NCI-H2196 (cell line): Measurements from ENCODE around the gene STK39.

Experiments
- DNase-seq: peaks from one replicate; lab custom pipeline; 2025; ENCODE audit not compliant: unreplicated experiment; lab: John Stamatoyannopoulos, UW

The STK39 gene

DNA sequence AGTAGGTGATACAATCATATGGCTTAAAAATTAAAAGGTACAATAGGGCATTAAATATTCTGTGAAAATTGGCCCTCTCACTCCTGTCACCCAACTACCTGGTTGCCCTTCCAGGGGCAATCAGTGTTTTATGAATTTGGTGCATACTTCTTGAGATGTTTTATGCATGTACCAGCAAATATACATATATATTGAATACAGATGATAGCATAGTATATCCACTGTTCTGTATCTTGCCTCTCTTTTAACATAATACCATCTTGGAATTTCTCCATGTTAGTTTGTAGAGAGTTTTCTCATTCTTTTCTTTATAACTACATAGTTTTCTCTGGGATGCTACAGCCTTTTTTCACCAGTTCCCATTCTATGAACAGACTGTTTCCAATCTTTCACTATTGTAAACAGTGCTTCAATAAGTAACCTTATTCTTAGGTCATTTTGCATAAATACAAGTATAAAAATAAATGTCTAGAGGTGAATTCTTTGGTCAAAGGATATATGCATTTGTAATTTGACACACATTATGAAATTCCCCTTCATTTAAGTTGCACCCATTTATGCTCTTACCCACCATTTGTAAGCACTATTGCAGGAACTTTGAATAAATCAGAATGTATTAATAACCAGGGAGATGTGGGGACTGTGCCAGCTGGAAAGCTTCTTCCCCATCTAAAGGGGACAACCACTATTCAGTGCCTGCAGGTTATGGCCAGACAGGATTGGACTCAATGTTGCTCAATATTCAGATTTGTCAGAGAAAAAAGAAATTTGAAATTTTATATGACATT lies 225.4 kb downstream of the STK39 start:
- no peak for DNase-seq

DNA sequence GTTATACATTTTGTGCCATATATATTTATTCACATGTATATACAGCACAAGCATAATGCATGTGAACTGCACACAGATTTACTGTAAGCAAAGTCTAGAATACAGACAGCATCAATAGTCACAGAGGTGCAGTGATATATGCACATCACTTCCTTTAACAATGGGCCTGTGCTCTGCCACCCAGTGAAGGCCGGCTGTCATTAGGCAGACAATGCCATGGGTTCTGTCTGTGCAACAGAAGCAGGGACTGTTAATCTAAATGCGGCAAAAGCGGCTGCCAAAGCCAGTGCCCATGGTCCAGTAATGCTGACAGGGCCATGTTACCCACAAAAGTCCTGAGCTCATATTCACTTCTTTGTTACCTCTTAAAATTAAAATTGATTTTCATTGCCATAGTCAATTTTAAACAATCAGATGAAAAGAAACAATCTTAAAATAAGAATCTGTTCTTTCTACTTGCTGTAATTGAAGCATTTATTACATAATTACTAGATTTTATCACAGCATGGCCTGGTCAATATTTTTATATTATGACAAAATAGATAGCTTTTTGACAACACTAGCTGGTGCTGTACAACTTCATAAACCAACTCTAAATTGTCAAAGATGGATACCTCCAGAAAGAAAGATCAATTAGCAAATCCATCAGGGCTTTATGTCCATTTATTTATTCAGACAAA lies 232.0 kb downstream of the STK39 start:
- DNase-seq = no peak

DNA sequence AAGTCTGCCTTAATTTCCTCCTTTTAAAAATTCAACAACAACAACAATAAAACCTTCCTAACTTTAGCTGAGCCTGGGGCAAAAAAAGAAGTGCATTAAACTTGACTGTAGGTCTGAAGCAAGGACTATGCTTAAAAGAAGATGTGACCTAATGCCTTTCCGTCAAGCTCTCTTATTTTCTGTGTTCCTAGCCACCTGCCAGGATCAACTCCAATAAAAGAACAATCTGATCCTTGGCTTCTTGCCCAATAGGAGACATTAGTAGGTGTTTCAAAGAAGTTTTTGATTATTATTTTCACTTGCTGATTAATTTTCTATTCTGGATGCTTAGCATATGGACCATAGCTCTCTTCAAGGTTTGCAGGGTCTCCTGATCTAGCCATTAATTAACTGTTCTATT lies 237.5 kb downstream of the STK39 start:
- DNase-seq = no peak

DNA sequence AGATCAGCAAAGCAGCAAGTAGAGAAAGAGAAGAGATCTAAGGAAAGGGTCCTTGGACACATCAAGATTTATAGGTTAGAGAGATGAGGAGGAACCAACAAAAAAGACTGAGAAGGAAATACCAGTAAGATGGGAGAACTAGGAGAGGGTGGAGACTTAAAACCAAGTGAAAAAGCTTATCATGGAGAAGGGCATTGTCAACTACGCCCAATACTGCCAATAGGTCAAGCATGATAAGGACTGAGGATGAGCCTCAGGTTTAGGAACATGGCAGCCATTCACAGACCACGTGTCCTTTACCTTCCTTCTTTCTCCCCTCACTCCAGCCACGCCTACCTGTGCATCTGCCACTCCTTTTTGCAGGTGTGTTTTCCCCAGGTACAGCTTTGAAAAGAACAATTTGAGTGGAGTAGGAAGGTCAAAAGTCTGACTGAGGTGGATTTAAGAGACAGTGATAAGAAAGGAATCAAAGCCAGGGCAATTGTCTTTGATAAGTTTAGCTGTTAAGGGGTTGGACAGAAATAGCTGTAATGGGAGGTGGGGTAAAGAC lies 238.7 kb downstream of the STK39 start:
- no peak for DNase-seq

DNA sequence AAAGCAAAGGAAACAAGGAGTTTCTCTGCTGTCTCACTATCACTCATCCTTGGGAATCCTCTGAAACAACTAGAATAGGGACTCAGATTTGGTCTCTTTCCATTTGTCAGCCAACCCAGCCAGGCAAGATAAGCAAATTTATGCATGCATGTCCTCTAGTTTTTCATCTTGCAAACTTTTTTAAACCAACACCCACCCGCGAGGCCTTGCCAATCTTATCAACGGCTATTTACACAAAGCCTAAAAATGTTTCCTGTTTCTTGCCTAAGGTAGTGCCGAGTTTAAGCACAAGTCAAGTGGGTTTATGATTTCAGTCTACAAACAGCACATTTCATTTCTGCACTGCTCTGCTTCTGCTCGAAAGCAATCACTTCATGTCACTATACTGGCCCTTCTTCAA lies 240.9 kb downstream of the STK39 start:
- DNase-seq = no peak

DNA sequence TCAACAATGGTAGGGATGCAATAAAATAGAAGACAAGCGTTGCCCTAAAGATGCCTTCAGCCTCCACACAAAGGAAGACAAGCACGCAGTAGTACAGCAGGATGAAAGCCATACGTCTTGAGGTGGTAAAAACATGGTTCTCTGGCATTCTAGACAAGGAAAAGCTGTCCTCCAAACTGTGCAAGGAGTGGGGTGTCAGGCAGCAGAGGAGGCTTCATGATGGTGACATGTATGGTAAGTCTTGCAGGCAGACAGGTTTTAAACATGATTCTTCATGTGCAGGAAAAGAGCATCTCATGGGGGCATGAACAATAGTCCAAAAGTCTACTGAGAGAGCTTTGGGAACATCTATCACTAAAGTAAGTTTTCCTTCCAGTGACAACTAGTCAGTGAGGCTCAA lies 241.8 kb downstream of the STK39 start:
- DNase-seq = no peak

DNA sequence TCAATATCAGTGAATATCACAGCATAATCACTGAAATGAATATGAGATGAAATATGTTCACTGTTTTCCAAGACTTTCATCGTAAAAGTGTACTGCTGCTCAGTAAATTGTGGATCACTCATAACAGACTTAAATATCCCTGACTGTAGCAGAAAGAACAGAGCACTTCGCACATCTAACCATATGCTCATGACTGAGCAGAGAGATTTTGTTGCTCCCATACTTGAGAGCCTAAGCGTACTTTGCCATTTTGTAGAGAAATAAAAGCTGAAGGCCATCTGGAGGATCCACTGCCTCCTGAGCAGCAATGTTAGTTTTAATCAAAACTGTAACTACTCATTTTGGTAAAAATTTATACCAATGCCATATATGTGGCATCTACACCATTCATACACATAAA lies 243.5 kb downstream of the STK39 start:
- no peak for DNase-seq

DNA sequence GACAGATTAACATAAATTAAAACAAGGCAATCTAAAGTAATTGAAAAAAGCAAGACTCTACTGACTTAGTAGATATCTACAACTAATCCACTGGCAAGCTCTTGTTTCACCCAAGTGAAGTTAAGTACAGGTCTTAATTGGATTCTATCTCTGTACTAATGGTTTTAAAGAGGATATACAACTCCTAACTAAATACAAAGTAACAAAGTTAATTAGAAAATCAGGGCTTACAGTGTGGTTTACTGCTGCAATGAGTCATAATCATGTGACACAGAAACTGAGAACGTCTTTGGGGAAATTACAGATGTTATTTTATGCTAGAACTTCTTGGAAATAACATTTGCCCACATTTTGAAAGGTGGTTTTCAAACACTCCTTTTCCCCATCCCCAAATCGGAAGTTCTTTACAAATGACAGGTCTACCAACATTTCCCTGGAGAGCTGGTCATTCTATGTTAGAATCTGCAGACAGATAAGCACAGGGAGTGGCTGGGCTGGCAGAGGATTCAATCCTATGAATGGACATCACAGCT lies 245.3 kb downstream of the STK39 start:
- no peak for DNase-seq

DNA sequence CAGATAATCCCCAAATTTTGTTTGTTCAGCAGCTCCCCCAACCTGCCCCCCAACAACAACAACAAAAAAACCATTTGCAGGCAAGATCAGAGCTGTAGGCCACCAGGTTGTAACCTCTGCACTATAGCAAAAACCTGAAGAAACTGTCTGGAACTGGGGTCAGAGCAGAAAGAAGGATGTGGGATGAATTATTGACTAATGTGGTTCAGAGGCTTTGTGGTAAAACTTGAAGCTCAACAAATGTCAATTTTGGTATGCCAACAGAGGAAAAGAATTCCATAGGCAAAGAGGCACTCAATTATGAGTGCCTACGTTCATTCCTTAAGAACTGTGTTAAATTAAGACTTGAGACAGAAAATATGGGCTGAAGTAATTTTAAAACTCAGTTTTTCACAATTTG lies 255.1 kb downstream of the STK39 start:
- no peak for DNase-seq

DNA sequence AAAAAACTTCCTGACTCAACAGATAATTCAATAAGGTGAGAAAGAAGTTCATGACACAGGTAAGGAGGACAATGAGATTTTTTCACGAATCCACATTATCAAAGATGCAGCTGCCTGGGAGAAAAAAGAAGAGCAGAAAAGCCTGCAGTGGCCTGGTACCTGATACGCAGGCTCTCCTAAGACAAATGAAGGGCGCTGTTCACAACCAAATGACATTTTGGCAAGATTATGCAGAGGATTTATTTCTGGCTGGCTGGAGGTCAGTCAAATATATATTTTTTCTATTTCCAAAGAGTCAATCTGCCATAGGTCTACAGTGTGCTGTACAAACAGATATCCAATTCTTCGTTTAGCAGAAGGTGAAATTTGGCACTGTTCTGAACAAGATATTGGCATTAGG lies 257.3 kb downstream of the STK39 start:
- no peak for DNase-seq

DNA sequence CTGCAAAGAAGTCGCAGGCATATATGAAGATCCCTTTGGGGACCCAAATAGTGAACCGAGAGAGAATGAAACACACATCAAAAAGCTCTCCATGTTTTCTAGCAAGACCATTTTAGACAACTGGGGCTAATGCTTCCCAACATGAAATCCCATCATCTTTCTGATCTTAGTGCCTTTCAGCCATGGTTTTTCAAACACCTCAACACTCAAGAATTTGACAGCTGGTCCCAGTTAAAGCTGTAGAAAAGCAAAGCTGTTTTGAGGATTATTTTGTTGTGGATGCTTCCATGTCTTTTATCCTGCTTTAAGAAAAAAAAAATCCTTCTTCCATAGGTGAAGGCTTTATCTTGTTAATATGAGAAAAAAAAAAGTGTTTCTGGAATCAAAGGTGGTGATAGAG lies 259.1 kb downstream of the STK39 start:
- no peak for DNase-seq

DNA sequence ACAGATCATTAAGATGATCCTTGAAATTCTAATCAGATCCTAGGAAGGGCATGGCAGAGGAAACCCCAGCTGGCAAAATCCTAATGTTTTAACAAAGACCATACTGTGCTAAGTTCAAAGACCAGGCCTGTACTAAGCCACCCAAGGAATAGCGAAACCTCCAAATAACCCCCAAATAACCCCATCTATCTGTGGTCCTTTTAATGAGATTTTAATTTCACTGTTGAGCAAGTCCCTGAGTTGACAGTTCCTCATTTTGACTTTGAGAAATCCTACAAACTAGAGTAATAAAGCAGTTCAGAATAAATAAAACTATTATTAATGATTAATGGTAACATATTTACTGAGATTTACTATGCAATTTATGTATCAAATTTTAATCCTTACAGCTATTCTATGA lies 259.8 kb downstream of the STK39 start:
- DNase-seq = no peak

DNA sequence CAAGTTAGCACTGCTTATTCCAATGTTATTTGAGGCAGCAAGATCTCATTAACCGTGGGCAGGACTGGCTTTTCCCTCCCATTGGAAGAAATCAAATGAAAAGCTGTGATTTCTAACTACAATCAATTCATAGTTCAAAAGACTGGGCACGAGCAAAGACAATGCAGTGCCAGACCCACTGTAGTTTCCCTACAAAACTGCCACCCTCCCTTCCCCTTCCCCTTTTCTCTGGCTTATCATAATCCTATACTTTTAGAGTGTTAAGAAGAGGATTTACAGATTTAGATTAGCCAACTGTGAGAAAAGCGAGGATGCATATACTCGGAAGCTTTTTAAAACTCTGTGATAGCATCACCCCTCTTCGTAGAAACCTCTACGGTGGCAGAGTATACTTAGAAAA lies 260.4 kb downstream of the STK39 start:
- no peak for DNase-seq

DNA sequence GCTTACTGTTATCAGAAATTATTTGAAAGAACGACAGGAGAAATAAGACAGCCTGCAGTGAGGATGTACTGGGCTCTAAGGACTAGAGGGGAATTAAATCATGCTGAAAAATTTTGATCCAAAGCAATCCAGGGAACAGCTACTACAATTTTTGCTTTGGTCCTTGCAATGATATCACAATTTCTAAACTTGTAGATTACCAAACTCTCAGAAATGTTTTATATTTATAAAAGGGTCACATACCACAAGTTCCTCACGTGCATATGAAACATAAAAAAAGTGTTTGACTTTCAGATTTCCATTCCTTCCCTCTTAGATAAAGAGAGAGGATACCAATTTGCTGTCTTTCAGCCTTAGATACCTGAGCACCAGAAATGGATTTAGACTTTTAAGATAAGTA lies 261.2 kb downstream of the STK39 start:
- no peak for DNase-seq

DNA sequence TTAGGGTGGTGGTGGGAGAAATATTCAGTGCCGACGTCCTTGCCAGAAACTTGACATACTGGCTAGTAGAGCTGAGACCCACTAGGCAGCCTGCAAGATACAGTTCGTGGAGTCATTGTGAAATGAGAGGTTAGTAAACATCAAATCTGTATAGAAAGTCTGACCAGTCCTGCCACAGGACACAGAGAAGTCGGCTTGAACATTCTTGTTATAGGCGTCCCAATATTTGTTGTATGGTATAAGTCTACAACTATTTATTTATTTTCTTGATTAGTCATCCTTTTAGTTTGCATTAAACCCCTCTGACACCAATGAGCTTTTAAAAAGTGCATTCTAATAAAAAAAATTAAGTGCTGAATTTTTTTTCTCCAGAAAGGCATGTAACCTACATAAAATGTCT lies 265.4 kb downstream of the STK39 start:
- no peak for DNase-seq

DNA sequence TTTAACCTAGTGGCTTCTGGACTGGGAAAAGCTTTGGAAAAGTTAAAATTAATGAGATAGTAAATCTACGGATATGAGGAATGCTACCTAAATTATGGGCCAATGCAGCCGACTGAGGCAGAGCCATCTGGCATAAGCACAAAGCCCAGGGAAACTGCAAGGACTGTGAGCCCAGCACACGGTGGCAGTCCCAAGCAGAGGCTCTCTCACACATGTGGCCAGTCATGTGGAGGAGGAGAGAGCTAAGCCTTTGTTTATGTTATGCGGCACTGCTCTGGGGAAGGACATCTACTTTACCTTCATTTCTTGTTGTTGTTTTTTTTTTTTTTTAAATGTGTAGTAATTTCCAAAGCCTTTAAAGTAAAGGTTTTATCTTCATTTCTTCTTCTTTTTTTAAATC lies 267.0 kb downstream of the STK39 start:
- DNase-seq = no peak

DNA sequence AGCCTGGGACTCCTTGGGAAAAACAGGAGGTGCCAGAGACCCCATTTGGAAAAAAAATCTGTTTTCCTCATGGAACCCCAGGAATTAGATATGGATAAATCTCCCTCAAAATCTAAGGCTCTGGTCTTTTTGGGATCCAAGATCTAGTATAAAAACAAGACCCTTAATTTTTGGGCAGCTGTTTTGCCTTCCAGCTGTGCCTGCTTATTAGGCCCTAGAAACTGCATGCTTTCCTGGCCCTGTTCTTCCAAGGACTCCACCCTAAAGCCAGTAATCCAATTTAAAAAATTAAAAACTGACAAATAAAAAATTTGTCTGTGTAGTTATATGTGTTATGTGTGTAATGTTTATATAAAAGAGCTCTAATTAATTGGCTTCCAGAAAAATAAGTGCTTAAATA lies 274.6 kb downstream of the STK39 start:
- DNase-seq = no peak

DNA sequence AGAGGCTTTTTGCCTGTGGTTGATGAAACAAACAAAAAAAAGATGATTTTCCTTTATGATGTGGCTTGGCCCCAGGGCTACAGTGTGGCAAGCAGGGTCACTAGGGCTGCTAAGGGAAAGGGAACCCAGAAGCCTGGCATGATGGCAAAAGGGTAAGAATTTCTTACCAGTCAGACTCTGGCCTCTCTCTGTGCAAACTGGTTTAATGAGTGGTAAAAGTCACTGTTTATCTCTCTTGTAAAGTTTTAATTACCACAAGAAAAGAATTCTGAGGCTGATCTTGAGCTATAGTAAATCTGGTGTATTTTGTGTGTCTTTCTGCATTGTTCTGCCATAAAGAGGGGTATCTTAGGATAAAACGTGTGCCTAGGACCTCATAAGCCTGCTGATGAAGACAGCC lies 275.4 kb downstream of the STK39 start:
- no peak for DNase-seq

DNA sequence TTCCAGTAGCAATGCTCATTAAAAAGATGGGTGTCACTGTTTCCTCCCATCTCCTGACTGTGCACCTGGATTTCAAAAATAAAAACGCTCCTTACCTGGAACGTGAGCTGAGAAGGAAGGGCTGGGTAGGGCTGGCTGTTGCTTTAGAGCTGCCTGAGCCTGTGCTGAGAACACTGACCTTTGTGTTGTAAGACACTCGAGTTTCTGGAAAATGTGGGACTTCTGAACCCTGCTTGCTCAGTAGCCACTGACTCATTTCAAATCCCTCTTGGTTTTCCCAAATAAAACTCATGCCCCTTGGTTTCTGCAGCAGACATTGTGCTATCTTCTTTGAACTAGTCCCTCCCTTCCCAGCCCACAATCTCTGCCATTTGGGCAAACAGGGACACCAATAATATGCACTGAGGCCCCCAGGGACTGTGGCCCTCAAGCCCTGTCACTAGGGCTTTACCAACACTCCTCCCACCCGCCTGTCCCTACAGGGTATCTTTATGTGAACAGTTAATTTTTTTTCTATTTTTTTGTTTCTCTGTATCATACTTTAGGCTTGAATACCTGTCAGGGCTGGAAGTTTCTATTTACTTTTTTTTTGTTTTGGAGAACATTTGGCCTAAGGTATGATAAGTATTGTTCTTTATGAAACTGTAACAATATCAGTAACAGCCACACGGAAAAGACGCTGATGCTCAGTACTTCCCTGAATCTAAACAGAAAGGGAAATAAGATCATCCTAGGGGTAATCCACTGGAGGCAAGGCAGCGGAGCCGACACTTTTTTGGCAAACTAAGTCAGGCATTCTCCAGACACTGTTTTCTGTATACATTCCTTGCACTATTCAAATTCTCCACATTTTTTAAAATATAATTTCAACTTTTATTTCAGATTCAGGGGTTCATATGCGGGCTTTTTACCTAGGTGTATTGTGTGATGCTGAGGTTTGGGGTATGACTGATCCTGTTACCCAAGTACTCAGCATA lies 280.2 kb downstream of the STK39 start:
- no peak for DNase-seq

DNA sequence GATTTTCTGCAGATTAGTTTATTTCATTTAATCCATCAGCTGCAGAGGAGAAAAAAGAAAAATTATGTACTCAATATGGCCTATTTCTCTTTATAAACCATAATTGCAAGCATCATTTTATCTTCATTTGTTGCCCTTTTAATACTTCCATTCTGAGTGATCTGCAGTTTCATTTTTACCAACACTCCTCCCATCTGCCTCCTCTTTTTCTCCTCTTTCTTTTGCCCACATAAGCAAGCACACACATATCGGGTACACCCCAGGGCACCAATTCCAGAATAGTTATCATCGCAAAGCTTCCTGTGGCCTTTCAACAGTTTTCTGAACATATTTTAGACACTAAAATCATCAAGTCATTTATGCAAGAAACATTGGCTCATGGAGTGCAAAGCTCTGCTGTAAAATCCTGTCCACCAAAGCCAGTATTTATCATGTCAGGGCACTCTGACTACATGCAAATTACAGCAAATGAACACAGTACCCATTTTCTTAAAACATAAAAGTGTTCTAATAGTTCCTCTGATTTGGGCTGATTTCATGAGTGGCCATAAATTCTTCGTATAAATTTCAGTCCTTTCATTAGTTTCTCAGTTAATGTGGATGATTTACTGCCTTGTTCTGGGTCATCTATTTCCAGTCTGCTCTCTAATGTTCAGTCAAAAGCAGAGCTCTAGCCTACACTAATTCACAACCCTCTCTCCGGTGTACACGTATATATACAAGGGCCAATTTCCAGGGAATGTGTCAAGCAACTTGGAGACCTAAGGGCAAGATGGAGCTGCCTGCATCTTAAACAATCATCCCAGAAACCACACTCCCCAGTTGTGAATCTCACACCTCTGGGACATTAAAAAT lies 281.3 kb downstream of the STK39 start:
- no peak for DNase-seq
